Neuron (in vitro differentiated cells): ENCODE data around the gene PRPF18.

Experiments used
- H2AFZ ChIP-seq: one replicate; pipeline ENCODE4 v1.6.1; 2013; ENCODE audit warnings: low read depth, mild to moderate bottlenecking, inconsistent platforms, low read length, moderate library complexity
- H3K27me3 ChIP-seq: one replicate; pipeline ENCODE4 v1.6.1; 2013; ENCODE audit warnings: low read length; ENCODE audit not compliant: insufficient read depth
- H3K36me3 ChIP-seq: one replicate; pipeline ENCODE4 v1.6.1; 2013; ENCODE audit warnings: low read length; ENCODE audit not compliant: insufficient read depth
- H3K4me1 ChIP-seq: one replicate; pipeline ENCODE4 v1.6.1; 2013; ENCODE audit warnings: low read length; ENCODE audit not compliant: insufficient read depth
- H3K4me3 ChIP-seq: 2 replicates; pipeline ENCODE4 v1.5.1; 2013; ENCODE audit warnings: mild to moderate bottlenecking, low read length, moderate library complexity
- H3K9me3 ChIP-seq: one replicate; pipeline ENCODE4 v1.6.1; 2013; ENCODE audit warnings: low read length

The PRPF18 gene

DNA sequence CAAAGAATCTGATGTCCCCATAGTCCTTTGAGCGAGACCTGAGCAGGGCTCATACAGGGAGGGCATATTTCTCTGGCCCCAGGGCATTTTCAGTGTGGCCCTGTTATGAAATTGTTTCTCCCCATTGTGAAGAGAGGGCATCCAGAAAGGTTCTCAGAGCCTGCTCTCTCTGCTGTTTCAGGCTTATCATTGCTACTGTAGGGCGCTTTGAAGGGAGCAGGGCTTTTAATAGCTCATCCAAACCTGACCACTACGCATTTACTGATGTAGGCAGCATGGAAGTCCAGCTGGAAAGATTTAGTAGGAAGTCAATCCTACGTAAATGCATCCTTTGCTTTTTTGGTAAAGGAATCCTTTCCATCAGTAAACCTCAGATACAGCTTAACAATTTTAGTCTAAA is 68.1 kb downstream of the PRPF18 start:
- H2AFZ ChIP-seq, result no peak overlapping the region
- H3K36me3 ChIP-seq, result peaks cover 92% of the 10 kb centered on the region
- no peaks in the 10 kb centered on the region for H3K4me1 ChIP-seq
- no peaks in the 10 kb centered on the region for H3K27me3 ChIP-seq
- no peak overlapping the region for H3K4me3 ChIP-seq
- H3K9me3 ChIP-seq, result no peaks in the 10 kb centered on the region

GRCh38 chr10:13656337-13657100 is 69.8 kb downstream of the PRPF18 start:
- Histone ChIP-seq H2AFZ (no peak overlapping the region), H3K36me3 (peaks cover 92% of the 10 kb centered on the region), H3K4me3 (no peak overlapping the region), H3K4me1 (no peaks in the 10 kb centered on the region), H3K9me3 (no peaks in the 10 kb centered on the region), H3K27me3 (no peaks in the 10 kb centered on the region)

GRCh38 chr10:13657101-13657680 is 70.4 kb downstream of the PRPF18 start:
- Histone ChIP-seq H3K9me3 (no peaks in the 10 kb centered on the region), H3K36me3 (peaks cover 92% of the 10 kb centered on the region), H3K27me3 (no peaks in the 10 kb centered on the region), H3K4me3 (no peak overlapping the region), H2AFZ (no peak overlapping the region), H3K4me1 (no peaks in the 10 kb centered on the region)

- no peaks in the 10 kb centered on the region for H3K27me3 ChIP-seq
- H3K36me3 ChIP-seq, result peaks cover 92% of the 10 kb centered on the region
- no peak overlapping the region for H2AFZ ChIP-seq
- H3K4me1 ChIP-seq, result no peaks in the 10 kb centered on the region
- H3K9me3 ChIP-seq, result no peaks in the 10 kb centered on the region
- H3K4me3 ChIP-seq, result no peak overlapping the region
These were observed 71.5 kb downstream of the PRPF18 start for GRCh38 chr10:13658264-13658663.

DNA sequence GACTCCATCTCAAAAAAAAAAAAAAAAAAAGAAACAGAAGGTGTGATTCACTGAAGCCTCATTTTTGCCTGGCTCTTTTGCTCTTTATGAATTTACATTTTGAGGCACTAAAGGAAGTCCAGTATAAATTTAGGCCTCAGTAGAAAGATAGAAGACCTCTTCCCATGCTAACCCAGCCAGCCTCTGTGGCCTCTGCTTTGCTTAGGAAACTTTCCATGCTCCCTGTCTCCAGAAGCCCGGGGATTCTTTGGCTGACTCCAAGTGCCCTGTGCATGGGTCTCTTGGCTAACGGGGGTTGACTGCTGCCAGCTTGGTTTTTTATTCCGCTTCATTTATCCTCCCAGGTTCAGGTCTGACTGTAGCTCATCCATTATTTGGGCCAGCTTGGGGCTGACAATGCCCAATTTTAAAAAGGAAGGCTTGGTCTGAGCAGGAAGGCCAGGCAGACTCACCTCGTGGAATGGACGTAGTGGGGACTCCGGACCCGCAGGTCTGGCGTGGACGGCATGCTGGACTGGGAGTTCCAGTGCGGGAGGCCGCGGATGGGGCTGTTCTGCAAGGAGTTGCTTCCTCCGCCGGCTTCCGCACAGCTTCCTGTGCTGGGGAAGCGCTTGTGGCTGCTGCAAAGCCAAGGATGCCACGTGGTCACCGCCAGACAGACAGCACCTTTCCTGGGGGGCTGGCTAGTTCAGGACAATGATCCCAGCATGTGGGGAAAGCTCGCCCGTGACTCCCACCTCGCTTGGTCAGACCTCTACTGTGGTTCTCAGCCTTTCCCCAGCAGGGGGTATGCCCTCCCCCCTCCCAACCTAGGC is 72.3 kb downstream of the PRPF18 start:
- Histone ChIP-seq H2AFZ (no peak overlapping the region), H3K27me3 (no peaks in the 10 kb centered on the region), H3K4me3 (no peak overlapping the region), H3K9me3 (no peaks in the 10 kb centered on the region), H3K36me3 (peaks cover 91% of the 10 kb centered on the region), H3K4me1 (no peaks in the 10 kb centered on the region)

DNA sequence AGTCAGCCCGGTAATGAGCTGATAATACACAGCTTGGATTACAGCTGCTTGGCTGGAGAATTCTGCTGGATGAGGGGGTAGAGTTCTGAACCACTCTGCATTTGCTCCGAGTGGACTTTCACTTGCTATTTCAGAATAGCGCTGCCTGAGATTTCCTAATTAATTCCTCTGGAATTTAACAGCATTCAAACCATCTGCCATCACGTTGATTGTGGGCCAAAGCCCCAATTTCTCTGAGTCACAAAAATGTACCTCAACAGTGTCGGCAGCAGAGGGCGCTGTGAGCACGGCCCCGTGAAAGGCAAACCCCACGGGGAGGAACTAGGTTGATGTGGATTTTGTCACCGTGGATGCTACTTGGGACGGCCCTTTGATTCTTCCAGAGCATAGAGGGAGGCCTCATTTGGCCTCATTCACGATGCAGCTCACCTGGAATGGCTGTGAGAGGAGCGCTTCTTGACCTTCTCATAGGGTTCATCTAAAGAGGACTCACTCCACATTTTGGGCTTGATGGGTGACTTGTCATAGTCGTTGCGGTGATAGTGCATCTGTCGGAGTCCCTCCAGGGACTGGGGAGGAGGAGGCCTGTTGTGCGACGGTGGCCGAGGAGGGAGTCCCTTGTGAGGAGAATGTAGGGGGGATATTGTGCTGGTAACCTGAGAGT is 73.3 kb downstream of the PRPF18 start:
- H3K4me1 ChIP-seq, result no peaks in the 10 kb centered on the region
- H3K4me3 ChIP-seq, result no peak overlapping the region
- no peak overlapping the region for H2AFZ ChIP-seq
- no peaks in the 10 kb centered on the region for H3K27me3 ChIP-seq
- H3K36me3 ChIP-seq, result peaks cover 83% of the 10 kb centered on the region
- H3K9me3 ChIP-seq, result no peaks in the 10 kb centered on the region

GRCh38 chr10:13660551-13660920 is 73.8 kb downstream of the PRPF18 start:
- no peaks in the 10 kb centered on the region for H3K9me3 ChIP-seq
- H3K4me3 ChIP-seq, result no peak overlapping the region
- no peak overlapping the region for H2AFZ ChIP-seq
- H3K4me1 ChIP-seq, result no peaks in the 10 kb centered on the region
- H3K36me3 ChIP-seq, result peaks cover 83% of the 10 kb centered on the region
- no peaks in the 10 kb centered on the region for H3K27me3 ChIP-seq

DNA sequence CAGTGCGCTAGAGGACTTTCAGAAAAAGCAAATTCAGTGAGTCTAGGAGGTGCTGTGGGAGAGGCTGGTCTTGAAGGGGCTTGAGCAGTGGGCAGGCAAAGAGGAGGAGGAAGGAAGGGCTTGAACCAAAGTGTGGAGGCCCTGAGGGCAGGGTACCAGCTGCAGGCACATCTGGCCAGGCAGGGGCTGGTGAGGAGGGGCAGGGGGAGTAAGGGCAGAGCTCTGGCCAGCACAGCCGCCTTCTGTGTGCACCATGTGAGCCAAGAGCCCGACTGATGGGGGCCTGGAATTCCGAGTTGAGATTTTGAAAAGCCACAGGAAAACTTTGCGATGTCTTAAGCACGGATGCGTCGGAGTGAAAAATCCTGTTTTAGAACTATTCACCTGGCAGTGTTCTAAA is 74.5 kb downstream of the PRPF18 start:
- Histone ChIP-seq H3K4me1 (no peaks in the 10 kb centered on the region), H3K36me3 (peaks cover 83% of the 10 kb centered on the region), H3K9me3 (no peaks in the 10 kb centered on the region), H3K27me3 (no peaks in the 10 kb centered on the region), H3K4me3 (no peak overlapping the region), H2AFZ (no peak overlapping the region)

GRCh38 chr10:13665516-13666262 is 78.9 kb downstream of the PRPF18 start:
- H3K9me3 ChIP-seq, result peaks cover 2% of the 10 kb centered on the region
- no peaks in the 10 kb centered on the region for H3K4me1 ChIP-seq
- no peak overlapping the region for H3K4me3 ChIP-seq
- no peaks in the 10 kb centered on the region for H3K27me3 ChIP-seq
- H2AFZ ChIP-seq, result no peak overlapping the region
- peaks cover 80% of the 10 kb centered on the region for H3K36me3 ChIP-seq

- Histone ChIP-seq H3K4me3 (no peak overlapping the region), H3K27me3 (no peaks in the 10 kb centered on the region), H2AFZ (no peak overlapping the region), H3K36me3 (peaks cover 74% of the 10 kb centered on the region), H3K9me3 (peaks cover 7% of the 10 kb centered on the region), H3K4me1 (peaks cover 4% of the 10 kb centered on the region)
These were observed 81.4 kb downstream of the PRPF18 start for GRCh38 chr10:13668126-13668525.

DNA sequence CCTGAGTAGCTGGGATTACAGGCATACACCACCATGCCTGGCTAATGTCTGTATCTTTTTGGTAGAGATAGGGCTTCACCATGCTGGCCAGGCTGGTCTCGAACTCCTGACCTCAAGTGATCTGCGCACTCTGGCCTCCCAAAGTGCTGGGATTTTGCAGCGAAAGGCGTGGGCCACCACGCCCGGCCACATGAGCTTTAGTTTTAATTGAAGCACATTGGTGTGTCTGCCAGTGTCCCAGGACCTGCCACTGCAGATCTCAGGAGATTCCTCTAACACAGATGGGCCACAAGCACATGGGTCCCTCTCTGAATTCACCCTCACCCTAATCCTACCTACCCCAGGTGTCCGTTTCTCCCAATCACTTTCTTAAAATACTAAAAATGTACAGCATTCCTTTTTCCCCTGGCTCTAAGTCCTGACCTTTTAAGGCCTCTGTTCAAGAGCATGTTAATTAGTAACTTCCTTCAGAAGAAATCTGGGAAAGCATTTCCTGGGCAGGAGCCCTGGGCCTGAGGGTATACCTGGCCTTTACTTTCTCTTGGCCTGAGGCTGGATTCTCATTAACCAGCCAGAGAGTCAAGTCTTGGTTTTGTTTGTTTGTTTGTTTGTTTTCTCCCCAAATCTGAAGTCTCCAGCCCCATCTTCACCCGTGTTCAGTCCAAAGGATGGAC is 82.6 kb downstream of the PRPF18 start:
- no peaks in the 10 kb centered on the region for H3K27me3 ChIP-seq
- peaks cover 7% of the 10 kb centered on the region for H3K9me3 ChIP-seq
- no peak overlapping the region for H3K4me3 ChIP-seq
- peaks cover 4% of the 10 kb centered on the region for H3K4me1 ChIP-seq
- peaks cover 71% of the 10 kb centered on the region for H3K36me3 ChIP-seq
- H2AFZ ChIP-seq, result no peak overlapping the region

DNA sequence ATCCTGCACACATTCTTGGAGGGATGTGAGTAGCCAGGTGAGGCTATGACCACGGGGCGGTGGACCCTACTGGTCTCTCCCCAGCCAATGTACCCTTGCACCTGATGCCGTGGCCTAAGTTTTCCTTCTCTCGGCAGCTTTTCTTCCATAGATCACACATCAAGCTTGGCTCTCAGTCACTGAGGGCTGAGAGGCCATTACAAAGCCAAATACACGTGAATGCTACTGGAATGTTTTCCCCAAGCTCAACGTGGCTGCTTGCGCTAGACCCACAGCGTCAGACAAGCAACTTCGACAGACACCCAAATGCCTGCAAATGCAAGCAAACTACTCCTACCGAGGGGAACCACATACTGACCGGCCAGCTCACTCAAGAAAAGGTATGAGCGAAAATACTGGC is 83.1 kb downstream of the PRPF18 start:
- peaks cover 7% of the 10 kb centered on the region for H3K9me3 ChIP-seq
- H2AFZ ChIP-seq, result no peak overlapping the region
- peaks cover 76% of the 10 kb centered on the region for H3K36me3 ChIP-seq
- no peaks in the 10 kb centered on the region for H3K27me3 ChIP-seq
- H3K4me3 ChIP-seq, result no peak overlapping the region
- peaks cover 4% of the 10 kb centered on the region for H3K4me1 ChIP-seq
